SH-SY5Y (cell line): ENCODE measurements around the gene ZNF624.

Experiments used
- GATA2 ChIP-seq: IDR thresholded peaks from 2 replicates; pipeline ENCODE4 v1.6.1; 2011; ENCODE audit warnings: mild to moderate bottlenecking, low read depth, low read length
- GATA3 ChIP-seq: IDR thresholded peaks from 2 replicates; pipeline ENCODE4 v1.6.1; 2011; ENCODE audit warnings: low read depth, mild to moderate bottlenecking, low read length, moderate library complexity

GRCh38 chr17:16589097-16589969, 64.3 kb downstream of the ZNF624 start:
- TF ChIP-seq GATA2: no peak
- TF ChIP-seq GATA3: no peak
